ENCODE data around the gene KLK3.

The KLK3 gene

DNA sequence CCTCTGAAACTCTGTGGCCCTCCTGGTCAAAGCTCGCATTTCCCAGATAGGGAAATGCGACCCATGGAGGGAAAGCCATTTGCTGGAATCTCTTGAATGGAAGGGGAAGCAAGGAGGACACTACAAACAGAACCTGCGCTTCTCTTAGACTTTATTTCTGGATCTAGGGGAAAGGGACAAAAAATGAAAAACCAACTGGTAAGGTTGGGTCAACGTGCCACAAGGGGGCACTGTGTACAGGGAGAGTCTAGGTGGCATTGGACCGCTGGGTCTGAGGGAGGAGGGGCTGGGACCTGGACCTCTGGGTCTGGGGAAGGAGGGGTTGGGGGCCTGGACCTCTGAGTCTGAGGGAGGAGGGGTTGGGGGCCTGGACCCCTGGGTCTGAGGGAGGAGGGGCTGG, 51.5 kb downstream of the KLK3 start:
- peak; percentile 65 for DNase-seq

DNA sequence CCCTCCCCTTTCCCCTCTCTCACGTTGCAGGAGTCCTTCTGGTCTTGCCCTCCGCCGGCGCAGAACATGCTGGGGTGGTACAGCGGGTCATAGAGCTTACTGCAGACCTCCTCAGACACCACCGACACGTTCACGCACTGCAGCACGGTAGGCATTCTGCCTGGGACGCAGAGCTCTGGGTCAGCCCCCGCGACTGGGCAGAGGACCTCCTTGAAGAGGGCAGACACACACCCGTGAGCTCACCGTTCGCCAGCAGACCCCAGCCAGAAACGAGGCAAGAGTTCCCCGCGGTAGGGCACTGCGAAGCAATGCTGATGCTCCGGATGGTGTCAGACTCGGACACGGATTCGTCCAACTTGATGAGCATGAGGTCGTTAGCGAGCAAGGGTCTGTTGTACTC, 53.6 kb downstream of the KLK3 start:
- no peak for DNase-seq

DNA sequence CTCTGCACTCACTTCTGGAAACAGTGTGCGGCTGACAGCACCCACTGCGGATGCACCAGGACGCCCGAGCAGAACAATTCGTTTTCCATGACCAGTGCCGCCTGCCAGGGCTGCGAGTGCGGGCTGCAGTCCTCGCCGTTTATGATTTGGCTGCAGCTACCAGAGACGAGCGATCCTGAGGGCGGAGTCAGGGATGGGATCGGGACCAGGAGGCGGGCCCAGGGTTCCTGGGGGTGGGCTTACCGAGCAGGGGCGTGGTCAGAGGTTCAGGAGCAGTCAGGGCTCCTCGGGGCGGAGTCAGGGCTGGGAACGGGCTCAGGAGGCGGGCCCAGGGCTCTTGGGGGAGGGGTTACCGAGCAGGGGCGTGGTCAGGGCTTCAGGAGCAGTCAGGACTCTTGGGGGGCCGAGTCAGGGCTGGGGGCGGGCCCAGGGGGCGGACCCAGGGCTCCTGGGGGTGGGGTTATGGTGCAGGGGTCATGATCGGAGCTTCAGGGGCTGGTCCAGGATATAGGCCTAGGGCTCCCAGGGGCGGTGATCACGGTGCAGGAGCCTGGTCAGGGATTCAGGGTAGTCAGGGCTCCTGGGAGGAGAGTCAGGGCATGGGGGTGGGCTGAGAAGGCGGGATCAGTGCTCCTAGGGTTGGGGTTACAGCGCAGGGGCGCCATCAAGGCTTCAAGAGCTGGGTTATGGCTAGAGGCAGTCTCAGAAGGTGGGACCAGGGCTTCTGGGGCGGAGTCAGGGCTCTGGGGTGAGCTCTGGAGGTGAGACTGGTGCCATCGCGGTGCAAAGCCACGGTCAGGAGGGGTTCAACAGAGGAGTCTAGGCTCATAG, 54.7 kb downstream of the KLK3 start:
- peak; percentile 65 for DNase-seq
